ENCODE results near the gene EVPLL.
"Not testable (repeated sequence)": the region's sequence is repeated elsewhere in the genome, so short reads cannot be mapped to it uniquely, and the experiment has no call there.

EVPLL gene

DNA sequence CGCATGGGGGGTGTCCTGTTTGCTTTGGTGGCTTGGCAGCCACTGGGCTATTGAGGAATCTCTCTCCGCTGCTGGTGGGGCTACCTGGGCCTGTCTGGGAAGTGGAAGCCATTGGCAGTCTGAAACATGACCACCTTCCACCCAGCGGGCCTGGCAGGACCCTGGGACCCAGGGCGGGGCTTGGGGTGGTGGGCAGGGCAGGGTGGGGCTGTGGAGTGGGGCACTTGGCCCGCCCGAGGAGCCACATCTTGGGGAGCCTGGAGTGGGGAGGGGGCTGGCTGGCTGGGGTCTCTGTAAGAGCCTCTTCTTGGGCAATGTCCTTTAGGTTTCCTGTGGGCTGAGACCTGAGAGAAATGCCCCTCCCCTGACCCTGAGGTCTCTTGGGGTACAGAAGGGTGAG, 48.0 kb downstream of the EVPLL start:
- DNase-seq (ENCODE audit: low spot score): not testable (repeated sequence)

DNA sequence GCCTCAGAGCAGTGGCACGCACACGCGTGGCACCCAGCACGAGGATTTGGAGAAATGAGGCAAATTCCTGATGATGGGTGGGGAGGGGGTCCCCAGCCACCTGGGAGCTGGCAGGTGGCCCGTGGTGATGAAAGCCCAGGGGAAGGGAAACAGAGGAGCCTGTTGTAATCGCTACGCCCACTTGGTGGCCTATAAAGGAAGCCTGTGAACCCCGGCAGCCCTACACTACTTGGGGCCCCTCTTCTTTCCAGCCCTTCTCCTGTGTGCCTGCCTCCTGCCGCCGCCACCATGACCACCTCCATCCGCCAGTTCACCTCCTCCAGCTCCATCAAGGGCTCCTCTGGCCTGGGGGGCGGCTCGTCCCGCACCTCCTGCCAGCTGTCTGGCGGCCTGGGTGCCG, 49.1 kb downstream of the EVPLL start:
- not testable (repeated sequence) for DNase-seq (ENCODE audit: low spot score)

DNA sequence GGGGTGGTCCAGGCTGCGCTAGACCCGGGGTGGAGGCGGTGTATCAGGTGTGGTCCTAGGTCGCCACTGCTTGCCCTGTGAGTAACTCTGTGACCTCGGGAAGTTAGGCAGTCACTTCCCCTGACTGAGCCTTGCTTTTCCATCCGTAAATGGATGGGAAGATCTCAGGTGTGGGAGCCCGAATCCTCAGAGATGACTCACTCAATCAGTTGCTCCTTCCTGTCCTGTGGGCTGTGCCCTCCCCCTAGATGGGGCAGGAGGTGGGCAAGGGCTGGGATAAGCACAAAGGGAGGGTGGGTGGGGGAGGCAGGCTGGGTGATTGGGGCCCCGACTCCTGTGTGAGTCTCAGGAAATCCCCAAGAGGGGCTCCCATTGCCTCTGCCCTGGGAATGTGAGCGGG, 54.6 kb downstream of the EVPLL start:
- DNase-seq (ENCODE audit: low spot score): not testable (repeated sequence)

All from kidney capillary endothelial cell (primary cell).